GM11168 (cell line): Measurements from ENCODE around the gene FKRP.

Experiments
- in situ Hi-C: fragments of 300-500 bp; cut with MboI; formaldehyde crosslinking; loops from one replicate; pipeline ENCODE4 v1.12.0; 2022; ENCODE audit warnings: low sequenced_read_pairs; ENCODE audit not compliant: unreplicated experiment

The FKRP gene

GRCh38 chr19:46718934-46719622, 26.8 kb upstream of the FKRP start:
- in situ Hi-C loops = no loop called here

GRCh38 chr19:46719629-46720502, 26.0 kb upstream of the FKRP start:
- in situ Hi-C loops = no loop called here

GRCh38 chr19:46720503-46721239, 25.2 kb upstream of the FKRP start:
- in situ Hi-C loops = no loop called here

- in situ Hi-C loops = no loop called here
Observed at GRCh38 chr19:46721269-46722003, 24.4 kb upstream of the FKRP start.

GRCh38 chr19:46722004-46722380, 23.9 kb upstream of the FKRP start:
- in situ Hi-C loops = no loop called here

GRCh38 chr19:46722421-46723022, 23.3 kb upstream of the FKRP start:
- in situ Hi-C loops = no loop called here

- in situ Hi-C loops = no loop called here
Observed at GRCh38 chr19:46723023-46723461, 22.8 kb upstream of the FKRP start.

GRCh38 chr19:46723471-46723870, 22.4 kb upstream of the FKRP start:
- in situ Hi-C loops = no loop called here

GRCh38 chr19:46724468-46724867, 21.4 kb upstream of the FKRP start:
- in situ Hi-C loops = no loop called here

GRCh38 chr19:46725036-46725820, 20.6 kb upstream of the FKRP start:
- in situ Hi-C loops = no loop called here

GRCh38 chr19:46725859-46726393, 19.9 kb upstream of the FKRP start:
- in situ Hi-C loops = no loop called here

GRCh38 chr19:46726551-46726950, 19.3 kb upstream of the FKRP start:
- in situ Hi-C loops = no loop called here

- in situ Hi-C loops = no loop called here
Observed at GRCh38 chr19:46726971-46727501, 18.8 kb upstream of the FKRP start.

- in situ Hi-C loops = no loop called here
Observed at GRCh38 chr19:46727757-46728156, 18.1 kb upstream of the FKRP start.

- in situ Hi-C loops = no loop called here
Observed at GRCh38 chr19:46728208-46728607, 17.6 kb upstream of the FKRP start.

- in situ Hi-C loops = no loop called here
Observed at GRCh38 chr19:46728693-46729339, 17.0 kb upstream of the FKRP start.

GRCh38 chr19:46729696-46730095, 16.2 kb upstream of the FKRP start:
- in situ Hi-C loops = no loop called here

- in situ Hi-C loops = no loop called here
Observed at GRCh38 chr19:46730187-46730586, 15.7 kb upstream of the FKRP start.
